GM04503 (cell line): ENCODE data around the gene CARD11.
A peak's percentile ranks its signal among the peaks of the same experiment; 100 is the strongest.

Experiments used
- DNase-seq: peaks from one replicate; pipeline ENCODE4 v3.0.0-alpha.2; 2012; ENCODE audit warnings: low read depth

Gene CARD11

GRCh38 chr7:2940466-2940865 lies 103.2 kb downstream of the CARD11 start:
- no peak for DNase-seq

GRCh38 chr7:2939193-2939885 lies 104.3 kb downstream of the CARD11 start:
- DNase-seq, result no peak

DNA sequence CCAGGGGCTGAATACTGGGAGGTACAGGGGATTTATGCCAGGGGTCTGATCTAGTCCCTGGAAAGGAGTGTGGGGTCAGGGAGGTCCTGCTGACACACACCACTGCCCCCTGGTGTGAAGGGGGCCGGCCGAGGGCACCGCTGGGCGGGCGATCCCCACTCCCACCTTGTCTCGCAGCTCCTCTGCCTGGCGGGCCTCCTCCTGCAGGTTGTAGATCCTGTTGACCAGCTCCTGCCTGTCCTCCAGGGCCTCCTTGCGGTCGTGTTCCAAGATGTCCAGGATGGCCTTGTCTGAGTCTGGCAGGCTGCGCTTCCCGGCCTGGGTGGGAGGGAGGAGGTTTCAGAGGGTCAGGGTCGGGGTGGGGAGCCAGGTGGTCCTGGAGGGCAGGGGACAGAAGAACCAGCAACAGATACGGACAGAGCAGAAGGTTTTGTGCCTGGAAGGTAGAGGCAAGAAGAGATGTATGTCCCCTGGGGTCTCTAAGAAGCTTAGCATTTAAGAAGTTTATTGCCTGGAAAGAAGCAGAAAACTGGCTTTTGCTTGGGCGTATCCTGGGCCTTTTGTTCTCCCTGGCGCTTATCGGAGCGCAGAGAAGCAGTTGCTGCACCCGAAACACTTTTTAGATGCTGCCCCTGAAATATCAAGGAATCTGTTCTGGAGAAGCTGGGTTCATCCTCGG lies 105.0 kb downstream of the CARD11 start:
- no peak for DNase-seq

DNA sequence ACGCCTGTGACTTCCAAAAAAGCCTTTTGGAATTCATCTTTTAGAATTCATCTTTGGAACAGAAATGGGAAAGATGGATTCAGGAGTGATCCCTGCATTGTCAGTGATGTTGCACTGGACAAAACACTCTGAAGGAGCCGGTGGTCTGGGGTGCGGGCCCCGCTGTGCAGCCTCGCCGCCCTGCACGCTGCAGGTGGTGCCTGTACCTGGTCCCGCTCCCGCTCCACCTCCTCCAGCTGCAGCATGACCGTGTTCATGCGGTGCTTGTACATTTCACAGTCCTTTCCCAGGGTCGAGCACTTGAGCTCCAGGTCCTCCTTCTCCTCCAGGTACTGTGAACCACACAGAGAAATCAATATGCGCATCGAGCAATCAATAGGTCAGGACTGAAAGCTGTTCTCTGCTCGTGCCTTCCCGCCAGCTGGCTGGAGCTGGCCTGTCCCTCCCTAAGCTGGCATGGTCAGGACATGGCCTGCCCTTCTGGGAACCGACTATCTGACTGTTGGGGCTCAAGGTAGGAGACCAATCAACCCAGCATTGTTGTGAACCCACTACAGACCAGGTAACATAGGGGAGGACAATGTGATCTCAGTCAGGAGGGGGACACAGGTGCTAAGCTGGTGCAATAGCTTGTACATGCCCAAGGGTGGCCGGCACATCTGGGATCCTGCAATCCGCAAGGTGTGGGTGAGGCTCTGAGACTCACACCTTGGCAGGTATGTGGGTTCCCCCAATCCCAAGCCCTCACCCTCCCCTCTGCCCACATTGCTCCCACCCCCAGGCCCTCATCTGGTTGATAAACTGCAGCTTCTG lies 105.8 kb downstream of the CARD11 start:
- DNase-seq, result no peak

DNA sequence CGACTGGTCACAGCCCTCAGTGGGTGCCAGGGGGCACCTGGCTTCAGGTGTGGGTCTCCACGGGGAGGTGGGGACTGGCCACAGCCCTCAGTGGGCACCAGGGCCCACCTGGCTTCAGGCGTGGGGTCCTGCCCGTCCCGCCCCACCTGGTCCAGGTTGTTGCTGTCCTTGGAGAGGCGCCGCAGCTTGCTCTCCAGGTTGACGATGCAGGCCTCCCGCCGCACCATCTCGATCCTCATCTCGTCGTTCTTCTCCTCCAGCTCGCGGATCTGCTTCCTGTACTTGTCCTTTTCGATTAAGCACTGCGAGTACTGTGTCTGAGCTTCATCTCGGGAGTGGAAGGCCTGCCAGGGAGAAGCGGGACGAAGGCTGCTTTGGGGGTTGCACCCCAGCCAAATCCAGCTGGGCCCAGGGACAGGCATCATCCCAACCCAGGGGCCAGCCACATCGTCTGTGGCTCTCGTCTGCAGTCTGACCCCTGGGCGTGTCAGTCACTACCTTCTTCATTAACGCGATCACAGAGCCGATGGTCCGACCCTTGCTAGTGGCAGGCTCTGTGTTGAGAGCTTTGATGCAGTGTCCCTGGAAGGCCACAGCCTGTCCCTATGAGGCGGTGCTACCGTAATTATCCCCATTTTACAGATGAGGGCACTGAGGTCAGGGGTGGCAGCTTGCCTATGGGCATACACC lies 106.6 kb downstream of the CARD11 start:
- no peak for DNase-seq

- no peak for DNase-seq
Observed at GRCh38 chr7:2936301-2936700, 107.4 kb downstream of the CARD11 start.

DNA sequence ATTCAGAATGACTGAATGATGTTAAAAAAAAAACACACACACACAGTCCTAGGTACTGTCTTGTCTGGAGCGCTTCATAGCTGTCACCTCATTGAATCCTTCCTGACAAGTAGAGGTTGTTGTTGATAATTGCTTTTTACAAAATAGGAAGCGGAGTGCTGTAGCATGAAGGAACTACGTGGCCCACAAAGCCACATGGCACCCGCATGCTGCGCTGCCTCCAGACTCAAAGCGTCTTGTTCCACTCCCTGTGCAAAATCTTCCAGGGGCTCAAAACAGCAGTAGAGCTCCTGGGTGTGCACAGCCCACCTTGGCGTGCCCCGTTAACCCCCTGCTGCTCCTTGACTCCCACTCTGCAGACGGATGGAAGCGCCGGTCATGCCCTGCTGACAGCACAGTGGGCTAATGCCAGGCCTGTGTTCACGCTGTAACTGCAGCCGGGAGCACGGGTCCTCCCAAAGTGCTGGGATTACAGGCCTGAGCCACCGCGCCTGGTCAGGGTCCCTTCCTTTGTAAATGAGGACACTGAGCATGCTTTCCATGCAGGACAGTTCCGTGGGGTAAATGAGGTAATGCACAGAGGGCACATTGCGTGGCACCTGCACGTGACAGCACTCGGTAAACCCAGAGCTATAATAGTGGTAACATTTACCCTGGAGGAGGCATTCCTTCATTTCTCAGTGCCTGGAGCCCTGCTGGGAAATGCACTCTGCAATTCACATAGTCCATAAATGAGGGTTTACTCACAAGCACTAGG lies 108.5 kb downstream of the CARD11 start:
- no peak for DNase-seq

- DNase-seq, result peak; percentile 5
Observed at GRCh38 chr7:2934211-2934731, 109.4 kb downstream of the CARD11 start.

DNA sequence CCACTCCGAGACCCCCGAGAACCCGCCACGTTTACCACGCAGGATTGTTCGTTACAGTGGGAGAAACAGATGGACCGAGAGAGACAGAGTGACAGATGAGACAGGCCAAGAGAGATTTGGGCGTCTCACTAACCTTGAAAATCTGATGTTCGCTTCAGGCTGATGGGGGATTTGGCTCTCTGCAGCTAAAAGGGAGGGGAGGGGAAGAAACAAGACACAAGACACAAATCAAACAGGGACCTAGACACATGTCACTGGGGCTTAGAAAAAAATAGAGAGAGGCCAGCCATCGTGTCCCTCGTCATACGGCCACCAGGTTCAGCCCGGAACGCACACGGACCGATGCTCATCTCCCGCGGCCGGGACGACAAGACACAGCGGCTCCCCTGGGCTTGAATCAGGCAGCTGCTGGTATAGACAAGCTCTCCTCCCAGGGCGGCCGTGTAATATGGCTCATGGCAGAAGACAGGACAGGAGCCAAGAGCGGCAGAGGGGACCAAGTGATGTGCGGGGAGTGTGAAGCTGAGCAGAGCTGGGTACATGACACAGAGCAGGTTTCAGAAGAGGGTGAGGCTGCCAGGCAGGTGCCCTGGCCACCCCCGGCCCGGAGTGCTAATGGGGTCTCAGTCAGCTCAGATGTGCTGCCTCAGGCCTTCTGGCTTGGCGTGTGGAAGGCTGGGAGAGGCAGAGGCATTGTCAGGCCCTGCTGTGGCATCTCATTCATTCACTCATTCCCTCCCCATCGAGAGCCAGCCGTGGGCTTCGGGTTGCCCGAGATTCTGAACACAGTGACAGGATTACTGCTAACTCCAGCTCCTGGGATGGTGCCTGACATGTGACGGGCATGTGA lies 111.0 kb downstream of the CARD11 start:
- DNase-seq, result no peak

DNA sequence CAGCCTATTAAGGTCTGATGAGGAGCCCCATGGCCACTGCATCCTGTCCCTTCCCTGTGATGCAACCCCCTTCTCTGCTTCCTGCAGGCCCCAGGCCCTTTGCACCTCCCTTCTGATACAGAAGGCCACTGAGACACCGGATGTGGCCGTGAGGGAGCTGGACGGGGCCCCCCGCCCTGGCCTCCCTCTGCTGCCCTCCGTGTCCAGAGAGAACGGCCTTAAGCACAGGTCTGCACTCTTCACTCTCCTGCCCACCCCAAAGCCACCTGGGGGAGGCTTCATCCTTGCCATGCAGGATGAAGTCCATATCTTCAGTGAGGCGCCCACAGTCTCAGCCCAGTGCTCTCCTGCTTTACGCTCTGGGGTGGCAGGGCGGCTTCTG lies 112.6 kb downstream of the CARD11 start:
- DNase-seq, result no peak

- no peak for DNase-seq
Observed at GRCh38 chr7:2930310-2931033, 113.2 kb downstream of the CARD11 start.

GRCh38 chr7:2929321-2930201 lies 114.1 kb downstream of the CARD11 start:
- no peak for DNase-seq

DNA sequence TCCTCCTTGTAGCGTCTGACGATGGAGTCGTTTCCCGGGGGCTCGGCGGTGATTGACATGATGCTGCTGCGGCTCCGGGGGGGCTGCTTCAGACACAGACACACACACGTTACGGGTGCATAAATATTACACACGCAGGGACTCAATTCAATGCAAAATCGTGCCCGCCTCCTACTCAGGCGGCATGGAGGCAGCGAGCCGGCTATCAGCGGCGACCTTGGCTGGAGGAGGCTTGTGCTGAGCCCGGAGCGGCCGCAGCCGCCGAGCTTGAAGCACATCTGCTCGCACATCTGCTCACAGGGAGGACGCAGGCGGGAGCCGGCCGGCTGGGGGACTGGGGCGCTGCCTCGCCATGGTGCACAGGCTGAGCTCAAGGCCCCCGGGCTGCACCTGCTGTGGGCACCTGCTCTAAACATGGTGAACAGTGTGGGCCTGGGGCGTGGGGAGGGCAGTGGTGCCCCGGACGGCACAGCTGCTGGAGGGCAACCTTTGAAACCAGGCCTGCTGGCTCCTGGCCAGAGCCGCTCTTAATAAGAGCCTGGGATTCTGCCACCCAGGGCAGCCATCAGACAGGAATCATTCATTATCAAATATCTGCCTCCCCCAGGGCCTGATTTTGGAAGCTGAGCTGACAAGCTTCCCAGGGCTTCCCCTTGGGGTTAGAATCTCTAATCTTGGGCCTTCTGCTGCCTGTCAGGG lies 114.9 kb downstream of the CARD11 start:
- DNase-seq, result no peak

DNA sequence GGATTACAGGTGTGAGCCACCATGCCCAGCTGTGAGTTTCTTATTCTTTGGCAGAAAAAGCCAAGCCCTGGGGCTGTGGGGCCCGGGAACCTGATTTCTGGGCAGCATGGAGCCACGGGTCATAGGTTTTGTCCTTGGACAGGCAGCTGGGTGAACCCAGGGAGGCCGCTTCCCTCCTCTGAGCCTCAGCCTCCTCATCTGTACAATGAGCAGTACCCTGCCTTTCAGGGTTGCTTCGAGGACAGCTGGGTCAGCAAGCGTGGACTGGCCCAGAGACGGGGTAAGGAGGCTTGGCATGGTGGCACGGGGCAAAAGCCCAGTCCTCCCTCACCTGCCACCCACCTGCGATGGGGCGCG lies 115.4 kb downstream of the CARD11 start:
- no peak for DNase-seq

DNA sequence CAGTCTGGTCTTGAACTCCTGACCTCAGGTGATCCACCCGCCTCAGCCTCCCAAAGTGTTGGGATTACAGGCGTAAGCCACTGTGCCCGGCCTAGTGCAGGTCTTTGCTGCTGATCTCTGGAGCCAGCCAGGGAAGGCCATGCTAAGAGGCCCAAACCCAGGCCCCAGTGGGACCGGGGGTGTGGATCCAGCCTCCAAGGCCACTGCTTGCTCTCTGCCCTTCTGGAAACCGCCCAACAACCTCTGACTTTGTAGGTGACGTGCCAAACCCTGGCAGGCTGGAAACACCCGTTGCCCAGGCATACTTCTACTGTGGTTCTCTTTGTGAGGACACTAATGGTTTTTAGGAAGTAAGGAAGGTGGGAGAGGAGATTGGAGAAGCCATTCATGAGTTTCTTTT lies 116.1 kb downstream of the CARD11 start:
- no peak for DNase-seq

DNA sequence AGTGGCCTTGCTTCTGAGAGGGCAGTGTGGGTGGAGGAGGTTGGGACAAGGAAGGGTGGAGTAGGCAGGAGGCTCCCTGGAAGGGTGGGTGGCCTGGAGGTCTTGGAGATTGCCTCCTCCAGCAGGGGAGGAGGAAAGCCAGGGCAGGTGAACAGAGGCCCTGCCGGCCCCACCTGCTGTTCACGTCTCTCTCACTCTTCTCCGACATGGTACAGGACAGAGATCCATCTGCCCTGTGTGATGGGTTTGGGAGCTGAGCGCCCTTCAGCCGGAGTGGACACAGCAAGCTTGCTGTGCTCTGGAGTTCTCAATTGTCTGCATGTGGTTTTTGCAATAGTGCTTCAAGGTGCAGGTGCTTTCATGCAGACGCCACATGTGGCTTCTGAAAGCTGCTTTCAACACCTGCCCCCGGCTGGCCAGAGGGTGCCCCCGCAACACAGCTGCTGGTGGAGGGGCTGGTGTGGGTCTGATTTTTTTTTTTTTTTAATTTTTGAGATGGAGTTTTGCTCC lies 116.7 kb downstream of the CARD11 start:
- DNase-seq, result no peak

DNA sequence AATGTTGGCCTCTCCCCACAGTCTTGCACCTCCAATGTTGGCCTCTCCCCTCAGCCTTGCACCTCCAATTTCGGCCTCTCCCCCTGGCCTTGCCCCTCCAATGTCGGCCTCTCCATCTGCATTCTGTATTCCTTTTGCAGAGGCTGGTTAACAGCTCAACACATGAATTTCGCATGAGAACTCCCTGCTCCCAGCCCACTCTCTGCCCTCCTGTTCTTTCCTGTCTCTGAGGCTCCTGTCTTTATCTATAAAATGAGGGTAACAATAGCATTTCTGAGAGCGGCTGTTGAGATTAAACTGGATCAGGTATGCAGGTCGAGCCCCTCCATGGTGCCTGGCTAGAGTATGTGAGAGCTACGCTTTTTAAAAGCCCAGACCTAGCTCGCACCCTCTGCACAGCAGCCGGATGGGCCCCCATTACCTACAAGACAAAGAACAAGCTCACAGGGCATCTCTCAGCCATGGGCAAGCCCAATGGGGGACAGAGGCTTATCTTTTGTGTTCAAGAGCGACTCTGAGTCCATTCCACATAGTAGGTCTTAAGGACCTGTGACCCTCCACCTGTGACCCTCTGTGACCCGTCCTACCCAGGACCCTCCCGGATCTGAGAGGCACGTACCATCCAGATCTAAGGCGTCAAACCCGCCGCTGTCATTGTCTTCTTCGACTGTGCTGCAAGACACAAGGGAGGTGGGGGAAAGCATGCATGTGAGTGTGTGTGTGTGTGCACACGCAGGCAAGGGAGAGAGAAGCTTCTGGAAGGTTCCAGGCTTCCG lies 117.4 kb downstream of the CARD11 start:
- no peak for DNase-seq
